ENCODE results near the gene TRABD2B. TPM values are rescaled to one million over a fixed set of nuclear protein-coding genes. Genes with fewer than 3 reads are reported as not detected.

Gene TRABD2B
- total and polyA plus RNA-seq, 11 donors, result 0.31 to 1.1 (median 0.80) TPM

DNA sequence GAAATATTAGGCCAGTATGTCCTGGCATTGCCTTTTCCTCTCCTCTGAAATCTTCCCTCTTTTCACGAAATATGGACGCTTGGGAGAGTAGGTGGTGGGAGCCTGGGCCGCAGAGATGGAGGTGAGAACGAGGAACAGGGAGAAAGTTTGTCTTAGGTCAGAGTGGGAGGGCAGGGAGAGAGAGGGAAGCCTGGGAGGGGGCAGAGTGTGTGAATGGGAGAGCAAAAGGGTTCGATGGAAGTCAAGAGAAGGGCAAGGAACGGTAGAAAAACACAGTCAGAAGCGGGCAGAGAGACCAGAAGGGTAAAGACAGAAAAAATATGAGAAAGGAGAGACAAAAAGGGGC lies 1.2 kb downstream of the TRABD2B start:
- H3K27me3 ChIP-seq, result peaks cover 3 to 48% (median 10%) of the 10 kb centered on the region in 9 donors
- 59 to 72% (median 65%) methylated on average over 7 of the region's 7 CpGs for WGBS, 4 donors
- no peak for ATAC-seq
- no peaks in the 10 kb centered on the region for H3K36me3 ChIP-seq
- H3K9me3 ChIP-seq, result no peaks in the 10 kb centered on the region
- intact Hi-C loops (cut with DNase I), result loop anchor here (2.0 to 10.0 kb wide), 12 partner anchors 51 to 261 kb away; no protein-coding TSS in a partner anchor
- H3K27ac ChIP-seq, result peak overlapping the region in 8 of 12 donors; percentile 34 to 76 (median 61)
- H3K4me1 ChIP-seq, result peaks cover 0 to 31% (median 11%) of the 10 kb centered on the region in 12 donors
- no peak for DNase-seq
- TF ChIP-seq POLR2A (IDR thresholded peaks at IDR 0.05), result no peak
- TF ChIP-seq, protein P1, sequence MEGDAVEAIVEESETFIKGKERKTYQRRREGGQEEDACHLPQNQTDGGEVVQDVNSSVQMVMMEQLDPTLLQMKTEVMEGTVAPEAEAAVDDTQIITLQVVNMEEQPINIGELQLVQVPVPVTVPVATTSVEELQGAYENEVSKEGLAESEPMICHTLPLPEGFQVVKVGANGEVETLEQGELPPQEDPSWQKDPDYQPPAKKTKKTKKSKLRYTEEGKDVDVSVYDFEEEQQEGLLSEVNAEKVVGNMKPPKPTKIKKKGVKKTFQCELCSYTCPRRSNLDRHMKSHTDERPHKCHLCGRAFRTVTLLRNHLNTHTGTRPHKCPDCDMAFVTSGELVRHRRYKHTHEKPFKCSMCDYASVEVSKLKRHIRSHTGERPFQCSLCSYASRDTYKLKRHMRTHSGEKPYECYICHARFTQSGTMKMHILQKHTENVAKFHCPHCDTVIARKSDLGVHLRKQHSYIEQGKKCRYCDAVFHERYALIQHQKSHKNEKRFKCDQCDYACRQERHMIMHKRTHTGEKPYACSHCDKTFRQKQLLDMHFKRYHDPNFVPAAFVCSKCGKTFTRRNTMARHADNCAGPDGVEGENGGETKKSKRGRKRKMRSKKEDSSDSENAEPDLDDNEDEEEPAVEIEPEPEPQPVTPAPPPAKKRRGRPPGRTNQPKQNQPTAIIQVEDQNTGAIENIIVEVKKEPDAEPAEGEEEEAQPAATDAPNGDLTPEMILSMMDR (IDR thresholded peaks at IDR 0.05), result no peak
- H3K4me3 ChIP-seq, result peak overlapping the region; percentile 49 to 86 (median 63)

DNA sequence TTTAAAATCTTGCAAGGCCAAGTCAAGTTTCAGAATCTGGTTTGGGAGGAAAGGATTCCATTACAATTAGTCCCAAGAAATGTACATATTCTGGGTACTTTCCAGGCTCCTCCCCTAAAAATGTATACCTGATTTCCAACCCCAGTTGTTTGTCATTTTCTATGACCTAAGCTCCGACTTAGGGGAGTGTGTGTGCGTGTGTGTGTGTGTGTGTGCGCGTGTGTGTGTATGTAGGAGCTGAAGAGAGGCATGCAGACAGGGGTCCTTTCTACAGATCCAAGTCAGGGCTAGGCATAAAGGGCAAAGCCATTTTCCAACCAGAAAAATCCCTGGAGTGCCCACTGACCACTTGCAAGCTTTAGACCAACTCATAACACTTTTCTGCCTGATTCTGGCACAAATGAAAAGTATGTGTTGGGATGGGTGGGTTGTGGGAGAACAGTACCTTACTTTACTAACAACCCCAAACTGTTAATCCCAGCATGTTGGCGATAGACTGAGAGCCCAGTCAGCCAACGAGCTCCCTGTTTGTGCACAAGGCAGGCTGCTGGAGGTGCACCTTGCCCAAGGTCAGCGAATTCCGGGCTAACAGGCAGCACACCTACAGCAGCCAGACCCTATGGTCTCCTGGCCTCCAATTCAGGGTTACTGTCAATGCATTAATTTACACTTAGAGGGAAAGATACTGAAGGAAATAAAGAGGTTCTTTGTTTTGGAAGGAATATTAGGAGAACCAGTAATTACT lies 1.7 kb downstream of the TRABD2B start:
- Histone ChIP-seq H3K27ac (peak overlapping the region in 2 of 12 donors; percentile 74), H3K36me3 (no peaks in the 10 kb centered on the region), H3K9me3 (no peaks in the 10 kb centered on the region), H3K27me3 (peaks cover 3 to 43% (median 10%) of the 10 kb centered on the region in 9 donors), H3K4me1 (peaks cover 0 to 31% (median 11%) of the 10 kb centered on the region in 12 donors), H3K4me3 (peak overlapping the region in 9 of 12 donors; percentile 1 to 86 (median 69))
- ATAC-seq (no peak), DNase-seq (no peak)
- intact Hi-C loops (cut with DNase I), result loop anchor here (2.0 to 10.0 kb wide), 12 partner anchors 51 to 261 kb away; no protein-coding TSS in a partner anchor
- no peak for TF ChIP-seq POLR2A (IDR thresholded peaks at IDR 0.05)
- TF ChIP-seq, protein P1 (IDR thresholded peaks at IDR 0.05), result no peak
- WGBS, 4 donors, result 77 to 87% (median 80%) methylated on average over 8 of the region's 8 CpGs

DNA sequence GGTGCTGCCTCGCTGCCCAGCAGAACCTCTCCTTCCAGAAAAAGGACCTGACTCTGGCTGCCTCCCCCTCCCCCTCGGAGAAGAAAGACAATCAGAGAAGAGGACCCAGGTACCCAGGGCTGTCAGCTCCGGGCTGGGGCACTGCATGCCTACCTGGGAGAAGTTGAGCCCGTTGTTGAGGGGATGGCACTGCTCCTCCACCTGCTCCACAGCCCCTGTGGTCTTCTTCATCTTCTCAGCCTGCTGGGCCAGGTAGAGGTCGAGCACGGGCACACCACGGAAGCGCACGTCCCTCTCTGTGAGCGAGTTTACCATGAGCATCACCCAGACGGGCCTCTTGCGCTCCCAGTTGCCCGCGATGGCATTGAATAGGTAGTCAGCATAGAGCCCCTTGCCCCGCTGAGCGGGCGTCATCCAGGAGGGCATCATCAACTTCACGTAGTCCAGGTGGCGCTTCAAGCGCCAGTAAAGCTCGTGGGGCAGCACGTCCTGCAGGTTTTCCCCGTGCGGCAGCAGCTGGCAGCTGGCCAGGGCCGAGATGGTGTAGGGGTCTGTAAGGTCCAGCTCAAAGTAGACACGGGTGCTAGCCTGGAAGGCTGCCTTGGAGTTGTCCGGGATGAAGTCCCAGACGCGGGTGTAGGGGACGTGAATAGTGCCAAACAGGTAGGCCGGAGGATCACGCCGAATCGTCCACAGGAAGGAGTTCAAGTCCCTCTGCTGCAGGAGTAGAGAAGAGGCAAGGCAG lies 3.1 kb downstream of the TRABD2B start:
- ATAC-seq (no peak), DNase-seq (no peak)
- H3K4me3 ChIP-seq, result no peak overlapping the region
- no peaks in the 10 kb centered on the region for H3K9me3 ChIP-seq
- intact Hi-C loops (cut with DNase I), result loop anchor here in 5 of 10 donors (10.0 kb wide), 5 partner anchors 49 to 259 kb away; no protein-coding TSS in a partner anchor
- H3K27me3 ChIP-seq, result peaks cover 3 to 39% (median 9%) of the 10 kb centered on the region in 9 donors
- no peaks in the 10 kb centered on the region for H3K36me3 ChIP-seq
- H3K27ac ChIP-seq, result no peak overlapping the region
- WGBS, 4 donors, result 91 to 94% (median 92%) methylated on average over 34 of the region's 34 CpGs
- no peak for TF ChIP-seq POLR2A (IDR thresholded peaks at IDR 0.05)
- TF ChIP-seq, protein P1 (IDR thresholded peaks at IDR 0.05), result no peak
- H3K4me1 ChIP-seq, result peaks cover 0 to 31% (median 11%) of the 10 kb centered on the region in 12 donors

DNA sequence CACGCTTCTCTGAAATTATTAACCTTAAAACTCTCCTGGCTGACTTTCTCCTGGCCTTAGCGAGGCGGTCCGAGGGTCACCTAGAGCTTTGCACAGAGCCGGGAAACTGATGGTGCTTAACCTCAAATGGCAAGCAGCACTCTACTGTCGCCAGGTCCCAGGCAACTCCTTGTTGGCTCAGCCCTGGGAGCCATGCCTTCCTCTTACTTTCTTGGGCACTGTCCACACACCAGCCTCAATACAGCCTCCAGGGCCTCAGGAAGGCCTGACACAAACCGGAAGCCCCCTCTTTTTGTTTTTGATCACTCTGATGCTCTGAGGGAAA lies 3.8 kb downstream of the TRABD2B start:
- Histone ChIP-seq H3K36me3 (no peaks in the 10 kb centered on the region), H3K4me1 (peaks cover 0 to 31% (median 11%) of the 10 kb centered on the region in 12 donors), H3K27ac (peak overlapping the region in 2 of 12 donors; percentile 1 to 37), H3K9me3 (no peaks in the 10 kb centered on the region), H3K4me3 (no peak overlapping the region), H3K27me3 (peaks cover 0 to 32% (median 7%) of the 10 kb centered on the region in 9 donors)
- 92 to 94% (median 94%) methylated on average over 7 of the region's 7 CpGs for WGBS, 4 donors
- no peak for TF ChIP-seq POLR2A (IDR thresholded peaks at IDR 0.05)
- TF ChIP-seq, protein P1 (IDR thresholded peaks at IDR 0.05), result no peak
- ATAC-seq, result no peak
- no peak for DNase-seq
- intact Hi-C loops (cut with DNase I), result loop anchor here in 5 of 10 donors (10.0 kb wide), 5 partner anchors 49 to 259 kb away; no protein-coding TSS in a partner anchor
